PC-3 (cell line): Measurements from ENCODE around the gene PCDH8. TPM values are rescaled to one million over a fixed set of nuclear protein-coding genes. Genes with fewer than 3 reads are reported as not detected.

ENCODE experiments used
- ATAC-seq: fragments of 200-7000 bp; cut with Tn5 transposase; 2 replicates; pipeline ENCODE4 v1.9.1; 2020; ENCODE audit warnings: mild to moderate bottlenecking, moderate library complexity
- BruUV-seq: library from RNA; stranded (reverse); fragments of 400-500 nt; replicated peaks from 2 replicates; lab custom pipeline; 2021; lab: Mats Ljungman, UMichigan
- CTCF ChIA-PET: fragments of 300-600 bp; sonication (Branson Sonifier 250); formaldehyde crosslinking; loops from one replicate; lab custom pipeline; 2022; ENCODE audit warnings: antibody characterized with exemption; lab: Charles Lee
- POLR2A ChIA-PET: fragments of 300-600 bp; sonication (Branson Sonifier 250); formaldehyde crosslinking; loops from one replicate; lab custom pipeline; 2022; ENCODE audit warnings: antibody characterized with exemption; ENCODE audit not compliant: unreplicated experiment; lab: Charles Lee
- DNase-seq: peaks from one replicate; pipeline ENCODE4 v3.0.0-alpha.2; 2015
- H2AFZ ChIP-seq: fragments of 300-600 bp; sonication (generic); 2 replicates; pipeline ENCODE4 v1.6.0; 2016; ENCODE audit warnings: antibody characterized with exemption, low read length
- H3F3A ChIP-seq: fragments of 300-600 bp; sonication (generic); one replicate; pipeline ENCODE4 v1.6.0; 2017; ENCODE audit warnings: antibody characterized with exemption, low read length, control low read depth, mild to moderate bottlenecking; ENCODE audit not compliant: unreplicated experiment
- H3K27ac ChIP-seq: fragments of 300-600 bp; sonication (generic); 2 replicates; pipeline ENCODE4 v1.5.1; 2016; ENCODE audit warnings: mild to moderate bottlenecking, low read length
- H3K27me3 ChIP-seq: fragments of 300-600 bp; sonication (generic); 2 replicates; pipeline ENCODE4 v1.6.1; 2016; ENCODE audit warnings: low read length, mixed read lengths
- H3K36me3 ChIP-seq: fragments of 300-600 bp; sonication (generic); 2 replicates; pipeline ENCODE4 v1.6.1; 2016; ENCODE audit warnings: low read depth, mixed run types, low read length, mixed read lengths
- H3K4me1 ChIP-seq: fragments of 300-600 bp; sonication (generic); 2 replicates; pipeline ENCODE4 v1.5.1; 2016; ENCODE audit warnings: low read length; ENCODE audit not compliant: insufficient read depth
- H3K4me2 ChIP-seq: fragments of 300-600 bp; sonication (generic); 2 replicates; pipeline ENCODE4 v1.6.0; 2016; ENCODE audit warnings: low read length
- H3K4me3 ChIP-seq: fragments of 300-600 bp; sonication (generic); 2 replicates; pipeline ENCODE4 v1.5.1; 2016; ENCODE audit warnings: mild to moderate bottlenecking, low read length, mixed read lengths
- H3K79me2 ChIP-seq: fragments of 300-600 bp; sonication (generic); 2 replicates; pipeline ENCODE4 v1.6.1; 2017; ENCODE audit warnings: low read length, mixed read lengths
- H3K9ac ChIP-seq: fragments of 300-600 bp; sonication (generic); 2 replicates; pipeline ENCODE4 v1.6.0; 2016; ENCODE audit warnings: mild to moderate bottlenecking, low read length
- H3K9me2 ChIP-seq: fragments of 300-600 bp; sonication (generic); replicated peaks from 2 replicates; pipeline ENCODE4 v1.6.1; 2016; ENCODE audit warnings: mixed run types, low read length, mixed read lengths
- H3K9me3 ChIP-seq: fragments of 300-600 bp; sonication (generic); 2 replicates; pipeline ENCODE4 v1.6.1; 2016; ENCODE audit warnings: low read length, mixed read lengths
- H4K20me1 ChIP-seq: fragments of 300-600 bp; sonication (generic); 2 replicates; pipeline ENCODE4 v1.6.1; 2016; ENCODE audit warnings: low read length, mixed read lengths
- EZH2 ChIP-seq: fragments of 300-600 bp; sonication (generic); IDR thresholded peaks from one replicate; pipeline ENCODE4 v1.6.1; 2017; ENCODE audit warnings: antibody characterized with exemption, mild to moderate bottlenecking, low read length; ENCODE audit not compliant: unreplicated experiment
- EZH2phosphoT487 ChIP-seq: fragments of 300-600 bp; sonication (generic); IDR thresholded peaks from 2 replicates; pipeline ENCODE4 v1.6.1; 2018; ENCODE audit warnings: mild to moderate bottlenecking, antibody characterized with exemption, low read length, borderline replicate concordance
- intact Hi-C: fragments of 100-400 bp; cut with micrococcal nuclease; formaldehyde crosslinking; loops from 2 replicates; pipeline ENCODE4 v1.9.0; 2023
- total RNA-seq: library from RNA; depleted of rRNA; stranded (reverse); fragments of >200 nt; gene quantifications from 2 replicates; pipeline ENCODE4 v1.2.3, GENCODE V29; 2014
- TF ChIP-seq, protein P1 (sequence below): fragments of 300-600 bp; sonication (generic); conservative IDR thresholded peaks from 2 replicates; pipeline ENCODE4 v1.5.1; 2017; ENCODE audit warnings: antibody characterized with exemption, low read depth, mild to moderate bottlenecking, low read length

The PCDH8 gene
- total RNA-seq, 1 experiment from 2014 or later = not detected

DNA sequence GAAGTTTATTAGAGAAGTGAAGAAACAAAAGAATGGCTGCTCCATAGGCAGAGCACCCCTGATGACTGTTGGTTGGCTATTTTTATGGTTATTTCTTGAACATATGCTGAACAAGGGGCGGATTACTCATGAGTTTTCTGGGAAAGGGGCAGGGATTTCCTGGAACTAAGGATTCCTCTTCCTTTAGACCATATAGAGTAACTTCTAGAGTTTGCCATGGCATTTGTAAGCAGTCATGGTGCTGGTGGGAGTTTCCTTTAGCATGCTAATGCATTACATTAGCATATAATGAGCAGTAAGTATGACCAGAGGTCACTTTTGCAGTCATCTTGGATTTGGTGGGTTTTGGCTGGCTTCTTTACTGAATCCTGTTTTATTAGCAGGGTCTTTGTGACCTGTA is 38.7 kb upstream of the PCDH8 start:
- Histone ChIP-seq H3K9ac (no peak overlapping the region), H3K36me3 (no peaks in the 10 kb centered on the region), H2AFZ (no peak overlapping the region), H3K4me3 (no peak overlapping the region), H3K27ac (no peak overlapping the region), H3K9me3 (no peaks in the 10 kb centered on the region), H3K9me2 (no peaks in the 10 kb centered on the region), H3K27me3 (peaks cover 8% of the 10 kb centered on the region; the same call in 1 of the 2 replicates), H3K4me1 (no peaks in the 10 kb centered on the region), H3K79me2 (no peaks in the 10 kb centered on the region), H3K4me2 (no peak overlapping the region), H4K20me1 (no peaks in the 10 kb centered on the region), H3F3A (no peaks in the 10 kb centered on the region)
- no peak for TF ChIP-seq EZH2
- no peak for TF ChIP-seq EZH2phosphoT487
- TF ChIP-seq, protein P1, sequence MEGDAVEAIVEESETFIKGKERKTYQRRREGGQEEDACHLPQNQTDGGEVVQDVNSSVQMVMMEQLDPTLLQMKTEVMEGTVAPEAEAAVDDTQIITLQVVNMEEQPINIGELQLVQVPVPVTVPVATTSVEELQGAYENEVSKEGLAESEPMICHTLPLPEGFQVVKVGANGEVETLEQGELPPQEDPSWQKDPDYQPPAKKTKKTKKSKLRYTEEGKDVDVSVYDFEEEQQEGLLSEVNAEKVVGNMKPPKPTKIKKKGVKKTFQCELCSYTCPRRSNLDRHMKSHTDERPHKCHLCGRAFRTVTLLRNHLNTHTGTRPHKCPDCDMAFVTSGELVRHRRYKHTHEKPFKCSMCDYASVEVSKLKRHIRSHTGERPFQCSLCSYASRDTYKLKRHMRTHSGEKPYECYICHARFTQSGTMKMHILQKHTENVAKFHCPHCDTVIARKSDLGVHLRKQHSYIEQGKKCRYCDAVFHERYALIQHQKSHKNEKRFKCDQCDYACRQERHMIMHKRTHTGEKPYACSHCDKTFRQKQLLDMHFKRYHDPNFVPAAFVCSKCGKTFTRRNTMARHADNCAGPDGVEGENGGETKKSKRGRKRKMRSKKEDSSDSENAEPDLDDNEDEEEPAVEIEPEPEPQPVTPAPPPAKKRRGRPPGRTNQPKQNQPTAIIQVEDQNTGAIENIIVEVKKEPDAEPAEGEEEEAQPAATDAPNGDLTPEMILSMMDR = no peak
- DNase-seq = no peak
- CTCF ChIA-PET = no interaction called here
- intact Hi-C loops = no loop called here
- ATAC-seq = no peak
- POLR2A ChIA-PET = no interaction called here
- no TSS peak for BruUV-seq

DNA sequence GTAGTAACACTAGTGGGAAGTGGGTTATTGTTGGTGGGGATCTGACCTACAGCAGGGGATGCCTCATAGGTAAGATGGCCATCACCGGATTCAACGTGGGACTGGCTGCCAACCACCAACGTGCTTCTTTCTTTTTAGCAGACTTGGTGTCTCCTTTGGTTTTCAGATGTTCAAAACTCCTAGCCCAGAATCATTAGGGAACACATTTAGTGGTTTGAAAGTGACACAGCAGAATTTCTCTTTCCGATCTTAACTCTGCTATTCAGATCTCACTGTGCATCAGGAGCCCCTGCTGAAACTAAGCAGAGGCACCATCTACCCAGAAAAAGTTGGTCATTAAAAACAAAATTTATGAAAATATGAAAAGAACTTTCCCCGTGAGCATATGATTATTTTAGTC is 36.7 kb upstream of the PCDH8 start:
- Histone ChIP-seq H3K27ac (no peak overlapping the region), H4K20me1 (no peaks in the 10 kb centered on the region), H3F3A (no peaks in the 10 kb centered on the region), H3K79me2 (no peaks in the 10 kb centered on the region), H3K4me3 (no peak overlapping the region), H3K27me3 (no peaks in the 10 kb centered on the region), H3K9me3 (no peaks in the 10 kb centered on the region), H3K36me3 (no peaks in the 10 kb centered on the region), H2AFZ (no peak overlapping the region), H3K4me2 (no peak overlapping the region), H3K9me2 (no peaks in the 10 kb centered on the region), H3K4me1 (no peaks in the 10 kb centered on the region), H3K9ac (no peak overlapping the region)
- ATAC-seq (no peak), DNase-seq (no peak)
- POLR2A ChIA-PET = no interaction called here
- intact Hi-C loops = no loop called here
- CTCF ChIA-PET = no interaction called here
- BruUV-seq = no TSS peak
- no peak for TF ChIP-seq EZH2
- TF ChIP-seq EZH2phosphoT487 = no peak
- TF ChIP-seq, protein P1 = no peak

GRCh38 chr13:52884429-52885010 is 36.1 kb upstream of the PCDH8 start:
- H3K4me2 ChIP-seq = no peak overlapping the region
- no TSS peak for BruUV-seq
- H2AFZ ChIP-seq = no peak overlapping the region
- intact Hi-C loops = no loop called here
- no peak for ATAC-seq
- H3K27ac ChIP-seq = no peak overlapping the region
- no peaks in the 10 kb centered on the region for H3K79me2 ChIP-seq
- ChIA-PET CTCF (no interaction called here), POLR2A (no interaction called here)
- H3K27me3 ChIP-seq = no peaks in the 10 kb centered on the region
- H3F3A ChIP-seq = no peaks in the 10 kb centered on the region
- H3K9me3 ChIP-seq = no peaks in the 10 kb centered on the region
- no peak overlapping the region for H3K9ac ChIP-seq
- no peaks in the 10 kb centered on the region for H3K4me1 ChIP-seq
- H3K4me3 ChIP-seq = no peak overlapping the region
- DNase-seq = no peak
- no peaks in the 10 kb centered on the region for H3K9me2 ChIP-seq
- H3K36me3 ChIP-seq = no peaks in the 10 kb centered on the region
- TF ChIP-seq EZH2 (no peak), EZH2phosphoT487 (no peak)
- TF ChIP-seq, protein P1 = no peak
- no peaks in the 10 kb centered on the region for H4K20me1 ChIP-seq
